Activated T-helper 1 cell treated with anti-CD3 and anti-CD28 coated beads, Interleukin-2, amount 50 U/mL, for 16 hours (primary cell): ENCODE results near the gene NKD2.
"Not testable (repeated sequence)": the region's sequence is repeated elsewhere in the genome, so short reads cannot be mapped to it uniquely, and the experiment has no call there.

Experiments
- DNase-seq, 2 donors: peaks; one replicate each; pipeline ENCODE4 v3.0.0-alpha.2; 2020; ENCODE audit warnings: low read depth in 1 of 2, low spot score in 1 of 2

NKD2 gene, protein sequence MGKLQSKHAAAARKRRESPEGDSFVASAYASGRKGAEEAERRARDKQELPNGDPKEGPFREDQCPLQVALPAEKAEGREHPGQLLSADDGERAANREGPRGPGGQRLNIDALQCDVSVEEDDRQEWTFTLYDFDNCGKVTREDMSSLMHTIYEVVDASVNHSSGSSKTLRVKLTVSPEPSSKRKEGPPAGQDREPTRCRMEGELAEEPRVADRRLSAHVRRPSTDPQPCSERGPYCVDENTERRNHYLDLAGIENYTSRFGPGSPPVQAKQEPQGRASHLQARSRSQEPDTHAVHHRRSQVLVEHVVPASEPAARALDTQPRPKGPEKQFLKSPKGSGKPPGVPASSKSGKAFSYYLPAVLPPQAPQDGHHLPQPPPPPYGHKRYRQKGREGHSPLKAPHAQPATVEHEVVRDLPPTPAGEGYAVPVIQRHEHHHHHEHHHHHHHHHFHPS

DNA sequence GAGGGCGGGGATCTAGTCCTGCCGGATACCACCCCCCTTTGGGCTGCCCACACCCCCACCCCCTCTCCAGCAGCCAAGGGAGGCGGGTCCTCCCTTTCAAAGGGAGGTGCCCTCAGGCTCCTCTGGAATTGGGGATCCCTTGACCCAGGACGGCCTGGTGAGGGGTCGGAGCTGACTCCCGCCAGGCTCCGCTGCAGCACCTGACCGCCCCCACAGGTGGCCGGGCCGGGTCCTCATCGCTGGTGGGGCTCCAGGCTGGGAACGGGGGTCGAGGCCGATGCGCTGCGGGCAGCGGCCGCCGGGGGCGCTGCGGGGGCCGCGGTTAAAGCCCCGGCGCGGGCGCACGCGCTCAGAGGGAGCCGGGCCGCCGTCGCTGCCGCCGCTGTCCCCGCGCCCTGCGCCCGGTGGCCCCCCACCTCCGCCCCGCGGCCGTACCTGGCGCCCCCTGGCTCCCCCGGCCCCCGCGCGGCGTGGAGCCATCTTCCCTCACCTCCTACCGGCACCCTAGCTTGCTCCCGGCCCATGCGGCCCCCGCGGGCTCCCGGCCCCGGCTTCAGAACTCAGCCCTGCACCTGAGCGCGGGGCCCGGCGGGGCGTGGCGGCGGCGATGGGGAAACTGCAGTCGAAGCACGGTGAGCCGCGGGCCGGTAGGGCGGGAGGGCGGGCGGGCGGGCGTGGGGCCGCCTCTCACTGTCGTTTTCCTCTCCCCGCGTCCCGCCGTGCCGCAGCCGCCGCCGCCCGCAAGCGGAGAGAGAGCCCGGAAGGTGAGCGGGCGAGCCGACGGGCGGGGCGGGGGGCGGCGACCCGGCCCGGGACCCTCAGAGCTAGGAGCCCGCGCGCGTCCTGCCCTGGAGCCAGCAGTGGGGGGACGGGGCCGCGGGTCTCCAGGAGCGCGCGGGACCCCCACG, at the start of gene NKD2:
NKD2 (plus strand) TSS at position 352 of the 908 bp plus-strand sequence; CDS start at position 608, 256 bp downstream.
- DNase-seq: peak in 1 of 2 donors; percentile 23

DNA sequence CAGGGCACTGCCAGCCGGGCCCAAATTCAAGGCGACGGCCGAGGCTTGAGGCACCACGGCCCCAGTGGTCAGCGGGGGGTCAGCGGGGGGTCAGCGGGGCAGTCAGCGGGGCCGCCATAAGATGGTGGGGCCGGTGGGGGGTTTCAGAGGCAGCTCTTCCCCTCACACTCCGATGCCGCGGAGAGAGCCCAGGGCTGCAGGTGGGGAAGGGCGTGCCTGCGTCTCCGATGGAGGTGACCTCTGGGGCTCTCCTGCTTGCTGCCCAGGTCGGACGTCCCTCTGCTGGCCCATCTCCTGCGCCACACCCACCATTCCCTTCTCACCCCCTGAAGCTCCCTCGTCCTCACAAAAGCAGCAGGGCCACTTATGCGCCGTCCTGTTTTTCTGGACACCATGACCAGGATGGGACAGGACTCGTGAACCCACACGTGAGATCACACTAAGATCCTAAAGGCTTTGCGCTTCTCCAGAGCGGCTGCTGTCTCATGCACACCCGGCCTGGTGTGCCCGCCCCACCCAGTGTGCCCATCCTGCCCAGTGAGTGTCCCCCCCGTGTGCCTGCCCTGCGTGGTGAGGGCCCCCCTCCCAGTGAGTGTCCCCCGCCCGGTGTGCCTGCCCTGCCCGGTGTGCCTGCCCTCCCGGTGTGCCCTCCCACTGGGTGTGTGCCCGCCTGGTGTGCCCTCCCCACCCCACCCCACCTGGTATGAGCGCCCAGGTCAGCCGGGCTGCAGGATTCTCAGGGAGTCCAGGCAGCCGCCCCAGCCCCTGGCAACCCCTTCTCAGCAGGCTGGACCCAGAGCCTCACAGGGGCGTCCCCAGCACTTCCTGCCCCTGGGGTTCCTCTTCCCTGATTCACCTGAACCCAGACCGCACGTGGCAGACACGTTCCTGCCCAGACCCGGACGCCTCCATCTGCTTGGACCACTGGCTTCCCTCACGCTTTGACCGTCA, 48.7 kb upstream of the NKD2 start:
- no peak for DNase-seq

DNA sequence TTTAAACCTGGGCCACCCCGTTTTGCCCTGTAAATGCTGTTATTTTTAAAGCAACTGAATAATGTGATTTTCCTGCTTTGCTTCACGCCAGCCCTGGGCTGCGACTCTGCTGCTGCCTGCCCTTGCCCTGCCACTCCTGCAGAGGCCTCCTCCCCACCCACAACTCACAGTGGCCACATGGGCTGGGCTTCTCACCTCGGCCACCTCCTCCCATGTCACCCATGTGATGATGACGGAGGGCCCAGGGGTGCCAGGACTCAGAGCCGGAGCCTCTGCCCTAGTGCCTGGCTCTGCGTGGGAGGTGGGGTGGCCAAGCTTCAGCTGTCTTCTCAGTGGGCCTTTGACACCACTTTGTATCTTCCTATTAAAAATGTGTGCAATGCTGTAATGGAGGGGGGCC, 48.1 kb upstream of the NKD2 start:
- no peak for DNase-seq

DNA sequence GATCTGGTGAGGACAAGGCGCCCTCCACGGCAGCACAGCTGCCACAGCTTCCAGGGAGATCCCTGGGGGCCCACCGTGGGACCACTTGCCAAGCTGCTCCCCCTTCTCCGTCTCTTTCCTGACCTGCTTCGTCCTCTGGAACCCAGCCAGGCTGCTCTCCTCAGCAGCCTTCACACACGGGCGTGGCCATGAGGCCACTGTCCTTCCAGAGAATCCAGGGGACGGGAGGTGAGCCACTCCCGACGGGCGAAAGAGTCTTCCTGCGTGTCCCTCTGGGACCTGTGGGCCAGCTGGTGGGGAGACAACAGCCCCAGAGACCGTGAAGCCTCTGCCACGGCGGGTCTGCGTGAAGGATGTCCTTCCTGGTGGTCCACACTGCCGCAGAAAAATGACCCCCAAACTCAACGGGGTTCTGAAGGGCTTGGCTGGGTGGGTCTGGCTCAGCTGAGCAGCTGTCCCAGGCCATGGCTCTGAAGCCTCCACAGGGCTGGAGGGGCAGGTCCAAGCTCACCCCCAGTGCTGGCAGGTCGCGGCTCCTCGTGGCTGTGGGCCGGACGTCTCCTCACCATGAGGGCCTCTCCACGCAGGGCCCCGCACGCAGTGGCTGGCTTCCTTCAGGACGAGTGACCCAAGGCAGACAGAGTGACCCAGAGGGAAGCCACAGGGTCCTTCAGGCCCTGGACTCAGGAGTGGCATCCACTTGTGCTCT, 47.4 kb upstream of the NKD2 start:
- DNase-seq: no peak

DNA sequence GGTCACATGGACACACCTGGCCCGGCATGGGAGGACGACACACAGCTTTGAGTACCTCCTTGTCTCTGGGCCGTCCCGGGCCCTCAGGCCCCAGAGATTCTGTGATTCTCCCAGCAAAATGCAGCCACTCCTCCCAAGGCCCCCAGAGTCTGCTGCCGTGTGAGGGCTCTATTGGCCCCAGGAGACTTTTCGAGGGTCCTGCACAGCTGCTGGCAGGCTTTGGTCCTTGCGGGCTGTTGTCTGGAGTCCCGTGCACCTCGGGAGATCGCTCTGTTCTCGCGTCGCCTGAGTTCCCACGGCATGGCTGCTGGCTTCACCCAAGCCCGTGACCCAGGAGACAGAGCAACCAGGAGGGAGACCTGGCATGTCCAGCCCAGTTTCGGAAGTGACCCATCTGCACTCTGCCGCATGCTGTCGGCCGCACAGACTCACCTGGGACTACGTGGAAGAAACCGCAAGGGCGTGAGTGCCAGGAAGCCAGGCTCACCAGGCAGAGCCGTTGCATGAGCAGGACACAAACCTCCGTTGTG, 46.8 kb upstream of the NKD2 start:
- DNase-seq: no peak

DNA sequence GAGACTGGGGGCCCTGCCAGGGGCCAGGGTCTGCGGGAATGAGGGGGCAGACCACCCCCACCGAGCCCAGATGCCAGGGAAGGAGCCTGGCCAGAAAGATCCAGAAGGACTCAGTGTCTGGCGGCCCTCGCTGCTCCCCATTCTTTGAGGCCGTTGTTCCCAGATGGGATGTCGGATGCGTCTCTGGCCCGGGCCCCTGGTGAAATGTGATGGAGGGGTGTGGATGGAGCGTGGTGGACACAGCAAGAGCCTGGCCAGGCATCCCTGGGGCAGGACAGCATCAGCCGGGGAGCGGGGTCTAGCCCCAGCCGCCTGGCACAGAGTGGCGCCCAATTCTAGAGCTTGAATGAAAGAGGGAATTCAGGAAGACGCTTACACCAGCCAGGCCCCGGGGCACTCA, 46.2 kb upstream of the NKD2 start:
- no peak for DNase-seq

DNA sequence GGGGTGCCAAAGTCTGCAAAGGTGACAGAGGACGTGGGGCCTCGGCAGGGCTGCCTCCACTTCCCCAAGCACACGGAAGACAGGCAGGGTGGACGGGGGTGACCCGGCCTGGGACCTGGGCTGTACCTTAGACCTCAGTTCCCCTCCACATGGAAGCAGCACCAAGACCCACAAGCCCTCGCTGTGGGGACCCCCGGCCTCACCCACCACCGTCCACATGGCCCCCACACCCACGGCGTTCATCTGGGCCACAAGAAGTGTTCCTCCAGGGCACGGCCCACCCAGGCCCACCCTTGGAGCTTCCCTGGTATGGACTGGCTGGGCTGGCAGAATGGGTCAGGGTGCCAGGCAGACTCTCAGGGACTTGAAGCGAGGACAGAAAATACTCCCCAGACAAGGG, 45.8 kb upstream of the NKD2 start:
- no peak for DNase-seq

DNA sequence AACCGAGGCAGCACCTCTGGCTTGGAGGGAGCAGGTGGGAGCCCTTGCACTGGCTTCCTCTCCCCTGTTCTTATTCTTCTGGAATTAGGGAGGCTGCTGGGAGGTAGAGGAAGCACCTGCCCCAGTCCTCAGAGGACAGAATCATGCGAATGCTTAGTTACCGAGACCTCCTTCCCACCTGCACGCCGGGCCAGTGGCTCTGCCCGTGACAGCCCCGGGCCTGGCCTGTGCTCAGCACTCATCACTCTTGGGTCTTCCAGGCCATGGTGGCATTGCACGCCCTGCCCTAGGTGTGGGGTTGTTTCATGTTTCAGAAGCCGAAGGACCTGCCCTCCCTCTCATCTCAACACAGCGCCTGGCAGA, 45.3 kb upstream of the NKD2 start:
- no peak for DNase-seq

DNA sequence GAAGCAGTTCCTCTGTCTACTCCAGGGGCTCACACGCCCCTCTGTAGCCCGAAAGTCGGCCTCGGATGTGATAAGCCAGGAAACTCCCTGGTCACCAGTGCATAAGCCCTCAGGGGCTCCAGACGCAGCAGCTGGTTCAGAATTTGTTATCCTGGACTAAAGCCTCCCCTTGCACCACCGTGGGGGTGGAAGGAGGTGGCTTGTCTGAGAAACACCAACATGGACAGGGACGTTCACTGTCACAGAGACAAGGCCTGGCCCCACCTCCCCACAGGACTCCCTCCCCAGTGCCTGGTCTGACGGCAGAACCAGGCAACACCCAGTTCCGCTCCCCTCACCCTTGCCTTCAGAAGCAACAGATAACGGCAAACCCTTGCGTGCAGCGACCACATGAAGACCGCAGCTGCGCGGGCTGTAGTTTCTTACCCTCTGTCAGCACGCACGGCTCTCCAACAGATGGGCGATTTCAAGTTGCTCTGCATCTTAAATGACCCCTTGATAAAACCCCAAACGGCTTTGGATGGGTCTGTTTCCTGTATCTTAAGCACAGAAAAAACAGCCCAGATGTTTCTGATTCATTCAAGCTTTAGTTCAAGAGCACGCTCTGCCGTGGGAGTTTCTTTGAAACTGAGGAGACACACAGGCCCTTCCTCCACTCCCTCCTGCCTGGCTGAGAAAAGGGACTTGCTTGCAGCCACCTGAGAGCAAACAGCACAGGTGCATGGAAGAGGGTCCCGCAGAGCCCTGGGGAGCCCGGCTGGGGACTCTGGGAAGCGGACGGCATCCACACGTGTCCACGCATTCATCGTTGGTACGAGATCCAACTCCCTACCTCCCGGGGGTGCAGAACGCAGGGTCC, 44.7 kb upstream of the NKD2 start:
- no peak for DNase-seq

DNA sequence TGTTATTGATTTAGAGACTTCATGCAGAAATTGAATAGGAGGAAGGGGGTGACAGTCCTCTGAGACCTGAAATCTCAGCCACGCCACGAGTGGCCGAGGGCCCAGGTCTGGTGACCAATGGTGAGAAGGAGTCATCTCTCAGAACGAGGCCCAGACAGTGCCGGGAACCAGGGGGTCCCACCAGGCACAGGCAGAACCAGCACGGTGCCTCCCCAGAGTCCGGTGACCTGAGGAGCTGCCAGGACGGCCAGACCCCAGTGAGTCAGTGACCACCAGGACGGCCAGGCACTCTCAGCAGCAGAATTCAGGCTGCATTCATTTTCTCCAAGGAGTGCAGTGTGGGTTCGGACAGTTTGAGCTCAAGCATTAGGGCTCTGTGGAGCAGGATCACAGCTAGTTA, 43.8 kb upstream of the NKD2 start:
- no peak for DNase-seq

DNA sequence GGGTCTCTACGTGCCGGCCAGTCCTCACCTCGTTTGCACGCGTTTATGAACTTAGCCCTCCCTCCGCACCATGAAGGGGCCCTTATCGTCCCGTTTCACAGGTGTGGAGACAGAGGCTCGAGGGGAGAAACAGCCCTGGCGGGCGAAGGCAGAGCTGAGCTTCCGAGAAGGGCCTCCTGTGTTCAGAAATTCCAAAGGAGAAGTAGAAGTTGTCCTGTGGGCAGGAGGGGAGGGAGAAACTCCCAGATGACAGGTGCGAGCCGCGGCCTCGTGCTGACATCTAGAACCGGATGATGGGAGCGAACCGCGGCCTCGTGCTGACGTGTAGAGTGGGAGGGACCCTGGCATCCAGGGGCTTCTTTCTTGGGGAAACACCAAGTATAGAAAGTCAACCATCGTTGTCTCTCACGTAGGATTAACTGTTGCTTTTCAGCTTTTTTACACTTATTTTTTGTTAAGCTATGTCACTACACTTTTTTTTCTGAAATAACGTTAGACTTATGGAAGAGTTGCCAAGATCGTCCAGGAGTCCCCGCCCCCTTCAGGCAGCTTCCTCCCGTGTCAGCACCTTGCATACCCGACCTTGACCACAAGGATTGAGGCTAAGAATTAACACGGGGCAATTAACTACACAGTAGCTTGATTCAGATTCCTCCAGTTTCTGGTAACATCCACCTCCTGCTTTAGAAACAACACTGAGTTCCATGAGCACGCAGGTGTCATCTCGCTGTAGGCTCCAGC, 42.8 kb upstream of the NKD2 start:
- no peak for DNase-seq

DNA sequence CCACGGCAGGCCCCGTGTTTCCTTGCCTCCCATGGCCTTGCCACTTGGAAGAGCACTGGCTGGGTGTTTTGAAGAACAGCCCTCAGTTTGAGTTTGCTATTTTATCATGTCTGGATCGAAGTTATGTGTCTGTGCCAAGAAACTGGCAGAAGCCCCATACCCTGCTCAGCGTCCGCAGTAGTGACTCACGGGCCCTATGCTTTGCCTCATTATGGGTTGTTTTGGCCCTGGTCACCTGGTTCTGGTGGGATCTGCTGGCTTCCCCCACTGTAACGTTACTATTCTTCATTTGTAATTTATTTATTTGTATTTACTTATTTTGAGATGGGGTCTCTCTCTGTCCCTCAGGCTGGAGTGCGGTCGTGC, 42.3 kb upstream of the NKD2 start:
- no peak for DNase-seq

DNA sequence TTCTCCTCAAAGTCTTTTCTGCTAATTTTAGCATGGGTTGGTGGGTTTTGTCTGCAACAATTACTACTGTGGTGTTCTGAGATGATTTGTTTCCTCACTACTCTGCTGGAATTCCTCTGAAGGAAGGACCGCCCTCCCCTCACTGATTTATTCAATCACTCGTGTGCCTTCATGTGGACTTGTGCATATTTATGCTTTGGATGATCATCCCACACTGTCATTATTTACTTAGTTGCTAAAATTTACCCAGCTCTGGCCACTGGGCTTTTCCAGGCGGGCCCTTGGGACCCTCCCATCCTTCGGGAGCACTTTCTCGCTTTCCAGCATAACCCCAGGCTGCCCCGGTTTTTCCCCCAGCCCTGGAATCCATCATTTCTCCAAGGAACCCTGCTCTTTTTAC, 41.7 kb upstream of the NKD2 start:
- no peak for DNase-seq

DNA sequence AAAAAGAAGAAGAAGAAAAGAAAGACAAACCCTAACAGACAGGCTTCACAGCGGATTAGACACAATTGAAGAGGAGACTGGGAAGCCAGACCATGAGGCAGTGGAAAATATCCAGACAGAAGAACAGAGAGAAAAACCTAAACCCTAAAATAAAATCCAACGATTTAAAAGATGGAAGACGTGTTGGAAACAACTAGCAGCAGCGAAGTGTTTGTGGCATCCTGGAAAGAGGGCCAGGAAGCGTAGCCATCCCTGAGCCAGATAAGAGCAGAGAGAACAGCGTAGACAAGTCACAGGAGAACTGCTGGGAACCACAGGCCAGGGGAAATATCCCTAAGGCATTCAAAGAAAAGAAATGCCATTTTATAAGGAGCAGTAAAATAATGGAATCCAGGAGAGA, 39.7 kb upstream of the NKD2 start:
- no peak for DNase-seq

DNA sequence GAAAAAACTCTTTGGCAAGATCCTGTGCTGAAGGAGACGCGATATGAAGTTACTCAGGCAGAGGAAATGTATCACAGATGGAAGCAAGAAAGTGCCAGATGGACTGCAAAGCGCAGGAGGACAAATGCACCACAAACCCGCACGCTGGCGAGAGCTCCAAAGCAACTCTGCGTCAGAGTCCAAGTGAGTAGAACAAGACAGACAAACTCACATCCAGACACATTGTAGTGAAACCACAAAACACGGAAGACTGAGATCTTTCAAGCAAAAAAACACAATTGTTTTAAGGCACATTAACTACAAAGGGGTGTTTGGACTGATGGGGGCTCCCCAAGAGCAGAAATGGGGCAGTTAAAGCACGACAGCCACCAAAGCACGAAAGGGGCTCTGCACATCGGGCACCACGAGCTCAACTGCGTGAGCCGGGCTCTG, 39.2 kb upstream of the NKD2 start:
- no peak for DNase-seq

DNA sequence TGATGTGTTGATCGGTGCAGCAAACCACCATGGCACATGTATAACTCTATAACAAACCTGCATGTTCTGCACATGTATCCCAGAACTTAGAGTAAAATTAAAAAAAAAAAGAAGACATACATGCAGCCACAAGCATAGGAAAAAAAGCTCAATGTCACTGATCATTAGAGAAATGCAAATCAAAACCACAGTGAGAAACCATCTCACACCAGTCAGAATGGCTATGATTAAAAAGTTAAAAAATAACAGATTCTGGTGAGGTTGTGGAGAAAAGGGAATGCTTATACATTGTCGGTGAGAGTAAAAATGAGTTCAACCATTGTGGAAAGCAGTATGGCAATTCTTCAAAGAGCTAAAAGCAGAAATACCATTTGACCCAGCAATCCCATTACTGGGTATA, 36.0 kb upstream of the NKD2 start:
- DNase-seq: not testable (repeated sequence)

DNA sequence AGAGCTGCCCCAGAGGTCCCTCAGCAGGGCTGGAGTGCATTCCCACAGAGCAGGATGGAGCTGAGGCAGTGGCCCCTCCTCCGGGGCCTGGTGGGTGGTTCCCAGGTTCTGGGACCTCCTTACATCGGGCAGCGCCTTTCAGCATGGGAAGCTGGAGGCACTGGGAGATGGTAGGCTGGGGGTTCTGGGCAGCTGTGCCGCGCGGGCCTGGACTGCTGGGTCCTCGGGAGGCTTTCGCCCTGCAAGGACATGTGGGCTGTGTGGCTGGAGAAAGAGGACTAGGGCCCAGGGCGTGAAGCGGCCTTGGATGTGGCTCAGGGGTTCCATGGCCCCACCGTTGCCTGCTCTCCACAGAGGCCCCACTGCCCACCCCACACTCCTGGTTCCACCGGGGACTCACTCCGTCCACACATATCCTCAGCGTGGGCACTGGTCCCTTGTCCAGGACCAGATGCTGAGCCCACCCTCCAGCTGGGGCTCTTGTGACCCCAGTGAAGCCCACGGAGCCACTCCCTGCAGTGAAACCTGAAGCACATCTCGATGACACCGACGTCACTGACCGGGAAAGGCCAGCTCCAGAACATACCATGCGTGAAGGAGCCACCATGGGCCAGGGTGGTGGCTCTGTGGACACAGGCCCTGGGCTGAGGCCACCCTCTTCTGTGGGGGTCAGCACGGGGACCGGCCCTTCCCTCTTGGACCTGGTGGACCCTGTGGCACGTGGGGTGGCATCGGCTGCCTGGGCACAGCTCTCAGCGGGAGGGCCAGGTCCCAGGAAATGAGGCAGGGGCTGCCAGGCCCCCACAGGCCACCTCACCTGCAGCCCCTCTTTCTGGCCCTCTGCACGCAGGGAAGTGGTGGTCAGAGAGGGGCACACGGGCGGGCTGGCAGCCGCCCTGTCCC, 31.5 kb upstream of the NKD2 start:
- no peak for DNase-seq

DNA sequence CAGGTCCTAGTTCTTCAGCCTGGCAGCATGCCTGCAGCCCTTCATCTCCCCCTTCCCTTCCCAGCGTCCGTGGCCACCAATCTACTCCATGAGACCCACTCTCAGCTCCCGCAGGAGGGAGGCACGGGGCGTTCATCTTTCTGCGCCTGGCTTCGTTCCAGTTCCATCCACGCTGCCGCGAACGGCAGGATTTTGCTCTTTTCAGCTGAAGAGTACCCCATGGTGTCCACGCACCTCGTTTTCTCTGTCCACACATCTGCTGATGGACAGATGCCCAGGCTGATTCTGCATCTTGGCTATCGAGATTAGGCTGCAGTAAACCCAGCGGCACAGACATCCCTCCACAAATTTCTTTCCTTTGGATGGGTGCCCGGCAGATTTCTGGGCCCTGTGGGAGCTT, 30.5 kb upstream of the NKD2 start:
- no peak for DNase-seq
